GM19099 (cell line): ENCODE results near the gene CD83.

ENCODE experiments used
- POLR2A ChIP-seq: IDR thresholded peaks from 3 replicates; pipeline ENCODE4 v1.6.1; 2011; ENCODE audit warnings: low read depth; ENCODE audit not compliant: insufficient read length; ENCODE audit errors: extremely low read depth

Gene CD83

DNA sequence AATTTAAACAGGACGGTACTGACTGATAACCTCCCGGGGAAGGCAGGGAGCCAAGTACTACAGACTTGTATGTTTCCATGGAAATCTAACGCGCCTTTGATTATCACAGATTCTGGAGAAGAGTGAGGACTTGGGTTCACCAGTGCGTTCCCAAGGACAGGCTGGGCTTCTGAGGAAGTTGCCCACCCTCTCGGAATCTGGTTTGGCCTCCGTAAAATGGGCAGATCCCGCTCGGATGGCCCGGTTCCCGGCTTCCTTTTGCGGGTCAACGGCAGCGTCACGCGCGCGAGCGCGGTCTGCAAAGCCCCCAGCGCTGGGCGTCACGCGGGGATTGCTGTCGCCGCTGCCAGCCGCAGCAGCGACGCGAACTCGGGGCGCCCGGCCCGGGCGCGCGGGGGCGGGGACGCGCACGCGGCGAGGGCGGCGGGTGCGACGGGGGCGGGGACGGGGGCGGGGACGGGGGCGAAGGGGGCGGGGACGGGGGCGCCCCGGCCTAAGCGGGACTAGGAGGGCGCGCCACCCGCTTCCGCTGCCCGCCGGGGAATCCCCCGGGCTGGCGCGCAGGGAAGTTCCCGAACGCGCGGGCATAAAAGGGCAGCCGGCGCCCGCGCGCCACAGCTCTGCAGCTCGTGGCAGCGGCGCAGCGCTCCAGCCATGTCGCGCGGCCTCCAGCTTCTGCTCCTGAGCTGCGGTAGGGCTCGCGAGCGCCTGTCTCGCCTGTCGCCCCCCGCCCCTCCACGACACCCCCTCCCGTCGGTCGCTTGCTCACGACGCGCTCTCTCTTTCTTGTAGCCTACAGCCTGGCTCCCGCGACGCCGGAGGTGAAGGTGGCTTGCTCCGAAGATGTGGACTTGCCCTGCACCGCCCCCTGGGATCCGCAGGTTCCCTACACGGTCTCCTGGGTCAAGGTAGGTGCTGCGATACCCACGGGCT lies at the start of gene CD83:
Gene CD83 (plus strand): TSS at position 615 of the 933 bp plus-strand sequence. CDS start 40 bp downstream, at position 655.
- peak; percentile 98 for TF ChIP-seq POLR2A

- no peak for TF ChIP-seq POLR2A
These were observed 49.4 kb upstream of the CD83 start for GRCh38 chr6:14068133-14068532.

GRCh38 chr6:14068623-14069022 lies 48.9 kb upstream of the CD83 start:
- TF ChIP-seq POLR2A = no peak

GRCh38 chr6:14070457-14070856 lies 47.1 kb upstream of the CD83 start:
- no peak for TF ChIP-seq POLR2A

DNA sequence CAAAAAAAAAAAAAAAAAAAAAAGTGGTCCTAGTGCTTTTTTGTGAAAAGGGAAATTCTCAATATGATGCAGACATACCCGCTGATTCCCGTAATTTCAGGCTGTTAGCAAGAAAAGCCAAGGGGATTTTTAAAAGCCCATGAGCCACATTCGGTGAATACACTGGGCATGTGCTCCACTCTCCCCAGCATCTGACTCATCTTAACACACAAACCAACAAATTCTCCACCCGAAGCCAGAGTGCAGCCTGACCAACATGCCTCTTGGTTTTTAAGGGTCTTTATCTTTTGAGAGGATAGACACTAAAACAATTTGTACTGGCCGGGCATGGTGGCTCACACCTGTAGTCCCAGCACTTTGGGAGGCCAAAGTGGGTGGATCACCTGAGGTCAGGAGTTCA lies 45.5 kb upstream of the CD83 start:
- TF ChIP-seq POLR2A = no peak

DNA sequence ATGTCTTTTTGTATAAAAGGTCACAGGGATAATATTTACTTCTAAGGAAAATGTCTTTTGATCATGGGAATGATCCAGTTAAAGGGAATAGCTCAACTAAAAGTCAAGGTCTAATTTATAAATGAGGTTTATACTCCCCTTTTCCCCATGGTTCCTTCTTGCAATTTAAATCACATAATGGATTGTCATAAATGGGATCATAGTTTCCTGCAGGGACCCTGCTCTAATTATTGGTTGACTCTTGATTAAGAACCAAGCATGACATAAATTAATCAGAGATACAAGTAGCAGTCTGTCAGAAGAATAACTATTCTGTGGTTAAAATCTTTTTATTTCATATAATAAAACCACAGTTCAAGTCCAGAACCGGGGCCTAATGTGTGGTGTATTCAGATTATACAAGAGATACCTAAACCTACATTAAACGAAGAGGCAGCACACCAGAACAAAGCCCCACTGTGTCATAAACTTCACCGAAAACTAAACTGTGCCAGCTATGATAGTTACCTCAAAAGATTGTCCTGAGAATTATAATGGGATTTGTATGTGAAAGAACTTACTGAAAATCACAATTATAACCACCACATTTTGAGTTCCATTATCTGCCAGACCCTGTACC lies 43.0 kb upstream of the CD83 start:
- TF ChIP-seq POLR2A = no peak

GRCh38 chr6:14075095-14075503 lies 42.5 kb upstream of the CD83 start:
- no peak for TF ChIP-seq POLR2A

DNA sequence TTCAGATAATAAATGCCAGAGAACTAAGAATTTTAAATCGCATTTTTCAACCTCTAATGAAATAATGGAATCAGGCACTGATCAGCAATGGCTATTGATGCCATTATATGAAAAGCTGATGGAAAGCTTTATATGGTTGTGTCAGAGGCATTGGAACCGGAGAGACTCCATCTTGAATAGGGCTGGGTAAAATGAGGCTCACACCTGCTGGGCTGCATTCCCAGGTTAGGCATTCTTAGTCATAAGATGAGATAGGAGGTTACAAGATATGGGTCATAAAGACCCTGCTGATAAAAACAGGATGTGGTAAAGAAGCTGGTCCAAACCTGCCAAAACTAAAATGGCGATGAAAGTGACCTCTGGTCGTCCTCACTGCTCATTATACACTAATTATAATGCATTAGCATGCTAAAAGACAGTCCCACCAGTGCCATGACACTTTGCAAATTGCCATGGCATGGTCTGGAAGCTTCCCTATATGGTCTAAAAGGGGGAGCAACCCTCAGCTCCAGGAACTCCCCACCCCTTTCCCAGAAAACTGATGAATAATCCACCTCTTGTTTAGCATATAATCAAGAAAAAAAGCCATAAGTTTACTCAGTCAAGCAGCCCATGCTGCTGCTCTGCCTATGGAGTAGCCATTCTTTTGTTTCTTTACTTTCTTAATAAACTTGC lies 40.2 kb upstream of the CD83 start:
- TF ChIP-seq POLR2A = no peak

GRCh38 chr6:14079433-14079832 lies 38.1 kb upstream of the CD83 start:
- TF ChIP-seq POLR2A = no peak

- TF ChIP-seq POLR2A = no peak
These were observed 37.6 kb upstream of the CD83 start for GRCh38 chr6:14079971-14080370.

GRCh38 chr6:14081126-14081525 lies 36.4 kb upstream of the CD83 start:
- TF ChIP-seq POLR2A = no peak

GRCh38 chr6:14082771-14083170 lies 34.8 kb upstream of the CD83 start:
- TF ChIP-seq POLR2A = no peak

GRCh38 chr6:14083262-14083661 lies 34.3 kb upstream of the CD83 start:
- no peak for TF ChIP-seq POLR2A

- TF ChIP-seq POLR2A = no peak
These were observed 33.8 kb upstream of the CD83 start for GRCh38 chr6:14083751-14084150.

DNA sequence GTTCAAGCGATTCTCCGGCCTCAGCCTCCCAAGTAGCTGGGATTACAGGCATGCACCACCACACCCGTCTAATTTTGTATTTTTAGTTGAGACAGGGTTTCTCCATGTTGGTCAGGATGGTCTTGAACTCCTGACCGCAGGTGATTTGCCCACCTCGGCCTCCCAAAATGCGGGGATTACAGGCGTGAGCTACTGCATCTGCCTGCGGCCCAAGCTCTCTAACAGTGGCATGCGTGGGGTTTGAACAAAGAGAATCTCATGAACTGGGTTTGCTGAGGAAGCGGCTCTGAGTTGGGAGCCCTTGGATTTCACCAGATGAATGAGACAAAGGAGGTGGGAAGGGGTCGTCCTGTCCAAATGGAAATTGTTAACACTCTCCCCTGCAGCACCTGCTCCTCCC lies 33.2 kb upstream of the CD83 start:
- TF ChIP-seq POLR2A = no peak
